Fibroblast of lung (primary cell): ENCODE results near the gene OLFML3. TPM values are rescaled to one million over a fixed set of nuclear protein-coding genes. Genes with fewer than 3 reads are reported as not detected.
"Not testable (repeated sequence)": the region's sequence is repeated elsewhere in the genome, so short reads cannot be mapped to it uniquely, and the experiment has no call there.

ENCODE experiments used
- DNase-seq, 2 donors: peaks; one replicate each; pipeline versions ENCODE4 v3.0.0 to v3.0.0-alpha.2; 2010; ENCODE audit warnings: low read depth in 2 of 2
- H2AFZ ChIP-seq: 2 replicates; pipeline ENCODE4 v1.5.1; 2012; ENCODE audit warnings: low read length, control low read depth, inconsistent platforms
- H3K27ac ChIP-seq: 2 replicates; pipeline ENCODE4 v1.5.1; 2011; ENCODE audit warnings: low read length, control low read depth; ENCODE audit not compliant: insufficient read depth
- H3K27me3 ChIP-seq: 2 replicates; pipeline ENCODE4 v1.5.1; 2011; ENCODE audit warnings: mild to moderate bottlenecking, low read length; ENCODE audit not compliant: control insufficient read depth, insufficient read depth
- H3K36me3 ChIP-seq: 2 replicates; pipeline ENCODE4 v1.5.1; 2011; ENCODE audit warnings: low read length; ENCODE audit not compliant: control insufficient read depth, insufficient read depth
- H3K4me1 ChIP-seq: 2 replicates; pipeline ENCODE4 v1.5.1; 2011; ENCODE audit warnings: low read length; ENCODE audit not compliant: control insufficient read depth, insufficient read depth; ENCODE audit errors: extremely low read depth
- H3K4me2 ChIP-seq: 2 replicates; pipeline ENCODE4 v1.5.1; 2011; ENCODE audit warnings: low read length, control low read depth; ENCODE audit not compliant: insufficient read depth; ENCODE audit errors: extremely low read depth
- H3K4me3 ChIP-seq, 4 experiments: fragments of 200-600 bp in 1 of 4; sonication (generic) in 1 of 4; replicated peaks in 1 of 4; 2 replicates each; pipeline ENCODE4 v1.5.1; 2011 to 2016; ENCODE audit warnings: low read length in 4 of 4, low read depth in 3 of 4, mild to moderate bottlenecking in 3 of 4, control low read depth in 2 of 4, inconsistent platforms in 1 of 4, mixed read lengths in 1 of 4; ENCODE audit not compliant: insufficient read depth in 1 of 4; ENCODE audit errors: control extremely low read depth in 1 of 4
- H3K79me2 ChIP-seq: 2 replicates; pipeline ENCODE4 v1.5.1; 2012; ENCODE audit warnings: mild to moderate bottlenecking, low read length, inconsistent platforms; ENCODE audit not compliant: control insufficient read depth, insufficient read depth
- H3K9ac ChIP-seq: 2 replicates; pipeline ENCODE4 v1.5.1; 2011; ENCODE audit warnings: mild to moderate bottlenecking, low read length, control low read depth; ENCODE audit not compliant: insufficient read depth
- H3K9me3 ChIP-seq: 2 replicates; pipeline ENCODE4 v1.5.1; 2012; ENCODE audit warnings: low read depth, low read length; ENCODE audit not compliant: control insufficient read depth, insufficient read depth
- H4K20me1 ChIP-seq: 2 replicates; pipeline ENCODE4 v1.5.1; 2011; ENCODE audit warnings: low read length; ENCODE audit not compliant: control insufficient read depth, insufficient read depth; ENCODE audit errors: extremely low read depth
- CTCF ChIP-seq, 2 donors: IDR thresholded peaks in 1 of 2; conservative IDR thresholded peaks in 1 of 2; 1 replicate in 1 of 2; 2 replicates in 1 of 2; pipeline ENCODE4 v1.5.1; 2011 to 2012; ENCODE audit warnings: low read length in 2 of 2, control low read depth in 1 of 2, inconsistent platforms in 1 of 2, low read depth in 1 of 2, mild to moderate bottlenecking in 1 of 2
- EZH2 ChIP-seq: IDR thresholded peaks from 2 replicates; pipeline ENCODE4 v1.5.1; 2012; ENCODE audit warnings: low read length, control low read depth, mild to moderate bottlenecking; ENCODE audit errors: missing control alignments
- polyA plus RNA-seq, 2 donors: library from polyadenylated mRNA; depleted of rRNA in 1 of 2; stranded (reverse) in 1 of 2; unstranded in 1 of 2; fragments of >200 nt; gene quantifications; 2 replicates each; pipeline ENCODE4 v1.2.1, GENCODE V29; 2011 to 2012; ENCODE audit warnings: missing spikeins in 1 of 2
- total RNA-seq: library from RNA; depleted of rRNA; stranded (reverse); fragments of >200 nt; gene quantifications from 2 replicates; pipeline ENCODE4 v1.2.1, GENCODE V29; 2014

OLFML3 gene
- total and polyA plus RNA-seq, 2 donors (not counting 1 experiment from before 2014, with no cell fraction given) = 68.0 to 133 TPM

DNA sequence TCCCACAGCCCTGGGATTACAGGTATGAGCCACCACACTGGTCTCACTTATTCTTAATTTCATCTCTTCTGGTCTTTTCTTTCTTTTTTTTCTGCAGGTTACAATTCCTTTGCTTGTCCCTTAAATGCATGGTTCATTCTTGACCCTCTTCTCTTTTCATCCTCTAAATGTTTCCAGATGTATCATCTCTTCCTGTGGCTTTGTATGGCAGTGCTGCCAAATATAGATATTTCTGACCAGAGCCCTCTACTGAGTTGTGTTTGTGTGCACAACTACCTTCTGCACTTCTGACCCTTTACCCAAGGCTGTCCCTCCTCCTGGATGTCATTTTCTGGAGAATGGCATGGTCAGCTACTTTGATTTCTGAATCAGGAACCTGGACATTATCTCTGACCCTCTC is 32.5 kb downstream of the OLFML3 start:
- Histone ChIP-seq H3K27me3 (no peaks in the 10 kb centered on the region), H3K4me3 (no peak overlapping the region), H3K9me3 (no peaks in the 10 kb centered on the region), H2AFZ (no peak overlapping the region), H3K79me2 (no peaks in the 10 kb centered on the region), H3K4me1 (peaks cover 2% of the 10 kb centered on the region), H3K27ac (no peak overlapping the region), H3K9ac (no peak overlapping the region), H4K20me1 (no peaks in the 10 kb centered on the region), H3K4me2 (no peak overlapping the region), H3K36me3 (no peaks in the 10 kb centered on the region)
- no peak for TF ChIP-seq CTCF (conservative IDR thresholded peaks at IDR 0.05 in 1 of 2, IDR thresholded peaks at IDR 0.05 in 1 of 2; ENCODE audit: low read depth in 1 of 2, low read length in 2 of 2)
- no peak for TF ChIP-seq EZH2
- no peak for DNase-seq

DNA sequence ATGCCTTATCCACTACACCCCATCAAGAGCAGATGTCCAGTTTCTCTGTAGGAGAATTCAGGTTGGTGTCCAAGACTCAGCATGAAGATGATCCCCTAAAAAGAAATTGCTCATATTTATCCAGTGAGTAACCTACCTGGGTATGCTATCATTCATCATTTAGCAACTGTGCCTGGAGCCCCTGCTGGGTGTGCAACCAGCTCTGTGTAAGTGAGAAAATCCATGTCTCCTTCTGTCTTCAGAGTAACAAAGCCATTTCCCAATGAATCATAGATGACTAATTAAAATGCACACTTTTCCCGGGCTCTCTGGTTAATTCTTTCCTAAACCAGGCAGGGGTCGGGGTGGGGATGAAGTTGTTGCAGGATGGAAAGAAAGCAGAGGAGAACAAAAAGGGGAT is 35.8 kb downstream of the OLFML3 start:
- Histone ChIP-seq H3K27me3 (no peaks in the 10 kb centered on the region), H3K4me3 (no peak overlapping the region), H2AFZ (no peak overlapping the region), H3K79me2 (no peaks in the 10 kb centered on the region), H3K27ac (no peak overlapping the region), H3K9ac (no peak overlapping the region), H3K36me3 (no peaks in the 10 kb centered on the region), H4K20me1 (no peaks in the 10 kb centered on the region), H3K4me2 (no peak overlapping the region), H3K4me1 (no peaks in the 10 kb centered on the region), H3K9me3 (no peaks in the 10 kb centered on the region)
- DNase-seq = peak in 1 of 2 donors; percentile 50
- TF ChIP-seq CTCF (conservative IDR thresholded peaks at IDR 0.05 in 1 of 2, IDR thresholded peaks at IDR 0.05 in 1 of 2; ENCODE audit: low read depth in 1 of 2, low read length in 2 of 2) (no peak), EZH2 (no peak)

- H3K79me2 ChIP-seq, H3K4me1 ChIP-seq, H3K4me3 ChIP-seq, H3K27me3 ChIP-seq, H3K4me2 ChIP-seq, H3K9me3 ChIP-seq, H3K9ac ChIP-seq, H4K20me1 ChIP-seq, H3K36me3 ChIP-seq, DNase-seq, H3K27ac ChIP-seq, H2AFZ ChIP-seq: not testable (repeated sequence)
Observed at GRCh38 chr1:114019724-114020123, 40.5 kb downstream of the OLFML3 start.
